ENCODE results near the gene AGRP. TPM values are rescaled to one million over a fixed set of nuclear protein-coding genes. Genes with fewer than 3 reads are reported as not detected.

The AGRP gene
- total RNA-seq = not detected in 2 replicates

GRCh38 chr16:67483150-67483549 lies at the start of gene AGRP:
Gene AGRP (minus strand): TSS chr16:67483547. CDS start chr16:67483398, 149 bp downstream.

DNA sequence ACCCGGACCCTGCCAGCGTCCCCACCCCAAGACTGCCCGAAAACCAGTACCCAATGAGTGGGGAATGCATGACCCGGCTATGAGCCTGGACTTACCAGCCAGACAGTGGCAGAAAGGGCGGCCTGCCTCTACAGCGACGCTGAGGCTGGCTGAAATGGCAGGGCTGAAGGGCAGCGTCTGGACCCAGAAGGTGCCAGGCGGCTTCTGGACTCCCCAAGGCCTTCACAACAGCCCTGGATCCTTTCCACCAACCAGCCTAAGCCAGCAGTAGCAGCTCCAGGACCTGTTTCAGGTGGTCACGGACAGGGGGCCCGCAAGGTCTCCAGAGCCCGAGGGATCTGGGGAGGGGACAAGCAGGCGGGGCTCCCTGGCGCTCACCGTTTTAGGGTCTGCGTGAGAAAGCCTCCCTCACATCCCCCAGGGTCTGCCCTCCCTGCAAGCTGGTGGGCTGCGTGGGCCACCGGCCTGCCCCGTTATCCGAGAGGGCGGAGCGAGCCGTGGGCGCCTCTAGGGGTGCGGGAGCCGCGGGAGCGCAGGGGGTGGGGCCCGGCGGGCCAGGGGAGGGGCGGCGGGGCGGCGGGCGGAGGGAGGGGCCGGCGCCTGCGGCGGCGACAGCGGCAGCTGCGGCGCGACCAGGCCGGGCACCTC lies 45.0 kb upstream of the AGRP start, which contains the start of gene RIPOR1:
Gene RIPOR1 (plus strand): TSS at position 608 of the 648 bp plus-strand sequence. CDS start 9,618 bp downstream, outside the sequence.

DNA sequence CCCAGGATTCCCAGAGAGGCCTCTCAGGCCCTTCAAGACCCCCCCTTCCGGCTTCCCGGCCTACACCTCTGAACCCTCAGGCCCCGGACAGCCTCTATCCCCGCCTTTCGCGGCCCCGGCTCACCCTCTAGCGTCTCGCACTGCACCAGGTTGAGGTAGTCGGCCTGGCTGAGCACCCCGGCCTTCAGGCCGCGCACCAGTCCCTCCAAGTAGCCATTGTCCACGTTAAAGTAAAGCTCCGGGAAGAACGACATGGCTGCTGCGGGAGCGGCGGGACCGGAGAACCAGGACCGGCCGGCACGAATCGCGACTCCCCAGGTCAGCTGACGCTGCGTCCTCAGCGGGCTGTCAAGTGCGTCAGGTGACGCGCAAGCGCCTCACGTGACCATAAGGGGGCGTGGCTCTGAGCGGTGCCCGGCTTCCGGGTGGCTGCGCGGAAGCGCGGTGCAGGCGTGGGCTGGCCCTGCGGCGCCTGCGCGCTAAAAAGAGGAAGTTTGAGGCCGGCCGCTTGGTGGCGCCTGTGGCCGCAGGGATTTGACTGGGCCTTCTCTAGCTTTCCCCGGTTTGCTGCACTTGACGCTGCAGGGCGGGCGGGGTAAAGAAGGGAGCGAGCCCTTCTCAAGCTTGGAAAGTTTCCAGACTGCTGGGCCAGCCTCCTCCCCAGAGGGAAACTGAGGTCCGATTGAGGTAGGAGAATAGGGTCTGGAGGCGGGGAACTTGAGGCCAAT lies 2.4 kb downstream of the AGRP start, which contains the start of gene ATP6V0D1:
Gene ATP6V0D1 (minus strand): TSS at position 325 of the 728 bp plus-strand sequence. CDS start 71 bp downstream, at position 254.

Other genes with a start within 250 kb of the AGRP start
- 18.8 and 22.7 TPM in 2 replicates for gene FHOD1, start 236.1 kb downstream of the AGRP start, total RNA-seq
- gene SLC9A5, start 234.6 kb downstream of the AGRP start, total RNA-seq = 0.05 and 0.56 TPM in 2 replicates
- 6.8 and 13.0 TPM in 2 replicates for gene PLEKHG4, start 204.0 kb downstream of the AGRP start, total RNA-seq
- not detected in 2 replicates for gene KCTD19, start 156.8 kb downstream of the AGRP start, total RNA-seq
- not detected in 2 replicates for gene LRRC36, start 156.7 kb downstream of the AGRP start, total RNA-seq
- gene TPPP3, start 90.0 kb downstream of the AGRP start, total RNA-seq = not detected in 2 replicates
- gene ZDHHC1, start 67.1 kb downstream of the AGRP start, total RNA-seq = 8.8 and 11.4 TPM in 2 replicates
- 0.93 and 2.0 TPM in 2 replicates for gene HSD11B2, start 52.4 kb downstream of the AGRP start, total RNA-seq
- gene ATP6V0D1, start 2.4 kb downstream of the AGRP start, total RNA-seq = 99.7 and 107 TPM in 2 replicates
- 34.4 and 46.2 TPM in 2 replicates for gene RIPOR1, start 45.3 kb upstream of the AGRP start, total RNA-seq
- 12.5 and 19.1 TPM in 2 replicates for gene CTCF, start 79.0 kb upstream of the AGRP start, total RNA-seq
- 0.05 and 1.5 TPM in 2 replicates for gene CARMIL2, start 161.6 kb upstream of the AGRP start, total RNA-seq
- gene ACD, start 176.7 kb upstream of the AGRP start, total RNA-seq = 12.9 and 15.7 TPM in 2 replicates
- gene PARD6A, start 177.4 kb upstream of the AGRP start, total RNA-seq = 0.39 and 0.44 TPM in 2 replicates
- gene ENKD1, start 183.2 kb upstream of the AGRP start, total RNA-seq = 10.4 and 11.9 TPM in 2 replicates
- gene C16orf86, start 183.3 kb upstream of the AGRP start, total RNA-seq = 2.4 and 12.9 TPM in 2 replicates
- gene GFOD2, start 235.8 kb upstream of the AGRP start, total RNA-seq = 8.5 and 11.8 TPM in 2 replicates